Colonic mucosa (tissue), 4 donors: ENCODE data around the gene ROR1. TPM values are rescaled to one million over a fixed set of nuclear protein-coding genes. Genes with fewer than 3 reads are reported as not detected.

Experiments
- DNase-seq: peaks from one replicate; pipeline ENCODE4 v3.0.0-alpha.2; 2020
- H3K27ac ChIP-seq: fragments of 200-600 bp; one replicate; pipeline ENCODE4 v1.8.0; 2021
- H3K27me3 ChIP-seq: fragments of 200-600 bp; one replicate; pipeline ENCODE4 v1.8.0; 2021
- H3K36me3 ChIP-seq: fragments of 200-600 bp; one replicate; pipeline ENCODE4 v1.8.0; 2021
- H3K4me1 ChIP-seq: fragments of 200-600 bp; one replicate; pipeline ENCODE4 v1.8.0; 2021; ENCODE audit warnings: mild to moderate bottlenecking
- H3K4me3 ChIP-seq: fragments of 200-600 bp; one replicate; pipeline ENCODE4 v1.8.0; 2021
- H3K9ac ChIP-seq, 2 donors: one replicate each; pipeline ENCODE4 v1.7.0; 2013; ENCODE audit warnings: control low read depth in 2 of 2, low read depth in 2 of 2, low read length in 2 of 2
- H3K9me3 ChIP-seq: fragments of 200-600 bp; one replicate; pipeline ENCODE4 v1.8.0; 2021
- CTCF ChIP-seq: fragments of 200-600 bp; IDR thresholded peaks from one replicate; pipeline ENCODE4 v1.8.0; 2022; ENCODE audit warnings: antibody characterized with exemption, mild to moderate bottlenecking
- intact Hi-C: fragments of 100-400 bp; cut with DNase I; formaldehyde crosslinking; loops from one replicate; pipeline ENCODE4 v1.14.1; 2022
- total RNA-seq, 2 donors: library from RNA; stranded (reverse); fragmentation: NEBNext Ultra II Directional in 1 of 2; extraction: Animal tissue kit (Norgen Biotek cat#: 25700) in 1 of 2; gene quantifications; one replicate each; pipeline ENCODE4 v1.2.1, GENCODE V29; 2021
- donor health status: healthy.
- donor health status: DM: no; HTN: no; CAD: no.
- donor health status: DM: no; HTN: no; CAD: no.

Gene ROR1
- total RNA-seq, 2 donors from 2014 or later: 5.1 to 6.8 TPM

GRCh38 chr1:64072089-64072793, 298.4 kb downstream of the ROR1 start:
- no peak for DNase-seq
- Histone ChIP-seq H3K9me3 (no peaks in the 10 kb centered on the region), H3K4me3 (no peak overlapping the region), H3K9ac (no peak overlapping the region), H3K4me1 (no peaks in the 10 kb centered on the region), H3K27me3 (no peaks in the 10 kb centered on the region), H3K27ac (no peak overlapping the region), H3K36me3 (no peaks in the 10 kb centered on the region)
- TF ChIP-seq CTCF: no peak
- intact Hi-C loops: no loop called here

- Histone ChIP-seq H3K4me1 (no peaks in the 10 kb centered on the region), H3K36me3 (no peaks in the 10 kb centered on the region), H3K4me3 (no peak overlapping the region), H3K9ac (no peak overlapping the region), H3K9me3 (no peaks in the 10 kb centered on the region), H3K27ac (no peak overlapping the region), H3K27me3 (no peaks in the 10 kb centered on the region)
- DNase-seq: no peak
- intact Hi-C loops: no loop called here
- no peak for TF ChIP-seq CTCF
Measured at GRCh38 chr1:64073705-64074104, 299.9 kb downstream of the ROR1 start.

GRCh38 chr1:64074767-64075166, 300.9 kb downstream of the ROR1 start:
- no peak overlapping the region for H3K4me3 ChIP-seq
- intact Hi-C loops: no loop called here
- no peaks in the 10 kb centered on the region for H3K27me3 ChIP-seq
- no peak for TF ChIP-seq CTCF
- H3K9ac ChIP-seq: no peak overlapping the region
- no peaks in the 10 kb centered on the region for H3K9me3 ChIP-seq
- no peaks in the 10 kb centered on the region for H3K36me3 ChIP-seq
- DNase-seq: no peak
- no peaks in the 10 kb centered on the region for H3K4me1 ChIP-seq
- no peak overlapping the region for H3K27ac ChIP-seq

GRCh38 chr1:64077281-64077940, 303.6 kb downstream of the ROR1 start:
- intact Hi-C loops: no loop called here
- no peak for DNase-seq
- H3K27me3 ChIP-seq: no peaks in the 10 kb centered on the region
- H3K4me1 ChIP-seq: no peaks in the 10 kb centered on the region
- H3K9me3 ChIP-seq: no peaks in the 10 kb centered on the region
- no peak overlapping the region for H3K9ac ChIP-seq
- H3K36me3 ChIP-seq: no peaks in the 10 kb centered on the region
- no peak overlapping the region for H3K27ac ChIP-seq
- H3K4me3 ChIP-seq: no peak overlapping the region
- TF ChIP-seq CTCF: no peak

- no peak overlapping the region for H3K9ac ChIP-seq
- intact Hi-C loops: no loop called here
- no peaks in the 10 kb centered on the region for H3K9me3 ChIP-seq
- TF ChIP-seq CTCF: no peak
- no peak for DNase-seq
- H3K27me3 ChIP-seq: no peaks in the 10 kb centered on the region
- no peak overlapping the region for H3K27ac ChIP-seq
- H3K36me3 ChIP-seq: no peaks in the 10 kb centered on the region
- no peak overlapping the region for H3K4me3 ChIP-seq
- H3K4me1 ChIP-seq: no peaks in the 10 kb centered on the region
Measured at GRCh38 chr1:64080941-64081562, 307.2 kb downstream of the ROR1 start.
